H9 (cell line): ENCODE measurements around the gene POLR3C. TPM values are rescaled to one million over a fixed set of nuclear protein-coding genes. Genes with fewer than 3 reads are reported as not detected.

Source experiments
- DNase-seq: peaks from one replicate; pipeline ENCODE4 v3.0.0-alpha.2; 2017
- H2AFZ ChIP-seq: one replicate; pipeline ENCODE4 v1.6.1; 2013; ENCODE audit warnings: mild to moderate bottlenecking, low read length, control low read depth, moderate library complexity
- H2AK5ac ChIP-seq: 2 replicates; pipeline ENCODE4 v1.6.1; 2013; ENCODE audit warnings: low read length, control low read depth, mixed read lengths; ENCODE audit not compliant: insufficient read length
- H2BK120ac ChIP-seq: one replicate; pipeline ENCODE4 v1.6.1; 2013; ENCODE audit warnings: low read depth, mild to moderate bottlenecking, low read length, control low read depth, inconsistent platforms; ENCODE audit not compliant: poor library complexity, severe bottlenecking
- H2BK12ac ChIP-seq: 2 replicates; pipeline ENCODE4 v1.6.1; 2013; ENCODE audit warnings: low read length, control low read depth, mixed read lengths, low read depth; ENCODE audit not compliant: insufficient read length
- H2BK15ac ChIP-seq: 2 replicates; pipeline ENCODE4 v1.6.1; 2013; ENCODE audit warnings: low read depth, low read length, control low read depth
- H2BK20ac ChIP-seq: one replicate; pipeline ENCODE4 v1.6.1; 2013; ENCODE audit warnings: low read depth, mild to moderate bottlenecking, low read length, control low read depth, inconsistent platforms; ENCODE audit not compliant: poor library complexity, severe bottlenecking
- H2BK5ac ChIP-seq: 2 replicates; pipeline ENCODE4 v1.6.1; 2013; ENCODE audit warnings: low read length, control low read depth, mixed read lengths; ENCODE audit not compliant: insufficient read length
- H3K14ac ChIP-seq: 2 replicates; pipeline ENCODE4 v1.6.1; 2013; ENCODE audit warnings: low read length, control low read depth; ENCODE audit not compliant: insufficient read depth
- H3K18ac ChIP-seq: 2 replicates; pipeline ENCODE4 v1.6.1; 2013; ENCODE audit warnings: low read depth, mild to moderate bottlenecking, mixed read lengths, low read length, control low read depth; ENCODE audit not compliant: insufficient read length
- H3K23ac ChIP-seq: 2 replicates; pipeline ENCODE4 v1.6.1; 2013; ENCODE audit warnings: low read length, control low read depth, mixed read lengths, low read depth; ENCODE audit not compliant: insufficient read length
- H3K23me2 ChIP-seq: 2 replicates; pipeline ENCODE4 v1.6.1; 2013; ENCODE audit warnings: low read depth, mild to moderate bottlenecking, mixed read lengths, low read length, control low read depth; ENCODE audit not compliant: insufficient read length, poor library complexity, severe bottlenecking
- H3K27ac ChIP-seq: 2 replicates; pipeline ENCODE4 v1.5.1; 2013; ENCODE audit warnings: low read length, control low read depth, mixed read lengths, low read depth; ENCODE audit not compliant: insufficient read length
- H3K27me3 ChIP-seq: 2 replicates; pipeline ENCODE4 v1.6.1; 2013; ENCODE audit warnings: low read length, control low read depth, inconsistent platforms; ENCODE audit not compliant: insufficient read depth
- H3K4ac ChIP-seq: 2 replicates; pipeline ENCODE4 v1.6.1; 2013; ENCODE audit warnings: low read depth, mild to moderate bottlenecking, control low read depth, inconsistent platforms, low read length, moderate library complexity
- H3K4me1 ChIP-seq: 2 replicates; pipeline ENCODE4 v1.6.1; 2013; ENCODE audit warnings: low read length, control low read depth, inconsistent platforms; ENCODE audit not compliant: insufficient read depth
- H3K4me2 ChIP-seq: 2 replicates; pipeline ENCODE4 v1.6.1; 2013; ENCODE audit warnings: low read length, control low read depth, mixed read lengths; ENCODE audit not compliant: insufficient read length, insufficient read depth
- H3K56ac ChIP-seq: 2 replicates; pipeline ENCODE4 v1.6.1; 2013; ENCODE audit warnings: low read depth, mild to moderate bottlenecking, mixed read lengths, low read length, control low read depth; ENCODE audit not compliant: insufficient read length
- H3K79me1 ChIP-seq: 2 replicates; pipeline ENCODE4 v1.6.1; 2013; ENCODE audit warnings: low read depth, mild to moderate bottlenecking, moderate library complexity, low read length, control low read depth, inconsistent platforms; ENCODE audit not compliant: insufficient read depth, poor library complexity, severe bottlenecking
- H3K79me2 ChIP-seq: 2 replicates; pipeline ENCODE4 v1.6.1; 2013; ENCODE audit warnings: low read length, control low read depth, inconsistent platforms; ENCODE audit not compliant: insufficient read depth
- H3K9ac ChIP-seq: 2 replicates; pipeline ENCODE4 v1.6.1; 2013; ENCODE audit warnings: low read length, control low read depth, mixed read lengths; ENCODE audit not compliant: insufficient read length; ENCODE audit errors: extremely low read depth
- H3K9me3 ChIP-seq: one replicate; pipeline ENCODE4 v1.6.1; 2013; ENCODE audit warnings: low read depth, low read length, inconsistent platforms; ENCODE audit not compliant: control insufficient read depth
- H3T11ph ChIP-seq: one replicate; pipeline ENCODE4 v1.6.1; 2013; ENCODE audit warnings: mild to moderate bottlenecking, low read length, control low read depth, inconsistent platforms
- H4K20me1 ChIP-seq: one replicate; pipeline ENCODE4 v1.6.1; 2013; ENCODE audit not compliant: control insufficient read depth, insufficient read length, insufficient read depth
- H4K5ac ChIP-seq: 2 replicates; pipeline ENCODE4 v1.6.1; 2013; ENCODE audit warnings: low read depth, mild to moderate bottlenecking, mixed read lengths, low read length, control low read depth; ENCODE audit not compliant: insufficient read length
- H4K8ac ChIP-seq: replicated peaks from 2 replicates; pipeline ENCODE4 v1.6.1; 2013; ENCODE audit warnings: low read length, control low read depth, mixed read lengths, low read depth; ENCODE audit not compliant: insufficient read length
- H4K91ac ChIP-seq: 2 replicates; pipeline ENCODE4 v1.6.1; 2013; ENCODE audit warnings: low read depth, mild to moderate bottlenecking, moderate library complexity, mixed read lengths, low read length, control low read depth; ENCODE audit not compliant: insufficient read length
- H3K27ac Mint-ChIP-seq, 3 experiments: 2 replicates in 2 of 3; 3 replicates in 1 of 3; pipeline ENCODE4 v1.8.0; 2020 to 2021; ENCODE audit warnings: mixed read lengths in 3 of 3, mild to moderate bottlenecking in 1 of 3, moderate library complexity in 1 of 3
- H3K27me3 Mint-ChIP-seq: 2 replicates; pipeline ENCODE4 v1.8.0; 2021; ENCODE audit warnings: low read depth, mild to moderate bottlenecking, moderate library complexity, mixed read lengths
- H3K36me3 Mint-ChIP-seq, 3 experiments: 2 replicates in 2 of 3; 3 replicates in 1 of 3; pipeline ENCODE4 v1.8.0; 2020 to 2021; ENCODE audit warnings: low read depth in 3 of 3, mixed read lengths in 3 of 3; ENCODE audit not compliant: insufficient read depth in 1 of 3
- H3K4me1 Mint-ChIP-seq, 2 experiments: 2 replicates each; pipeline ENCODE4 v1.8.0; 2020; ENCODE audit warnings: mixed read lengths in 2 of 2
- H3K4me3 Mint-ChIP-seq, 2 experiments: 2 replicates in 1 of 2; 3 replicates in 1 of 2; pipeline ENCODE4 v1.8.0; 2020 to 2021; ENCODE audit warnings: mild to moderate bottlenecking in 2 of 2, mixed read lengths in 2 of 2, moderate library complexity in 1 of 2
- H3K9me3 Mint-ChIP-seq, 2 experiments: 2 replicates in 1 of 2; 3 replicates in 1 of 2; pipeline ENCODE4 v1.8.0; 2020; ENCODE audit warnings: mild to moderate bottlenecking in 2 of 2, mixed read lengths in 2 of 2, moderate library complexity in 1 of 2
- WGBS: extraction: QIAGEN DNeasy Blood & Tissue Kit; methylation state at CpG from one replicate; pipeline ENCODE4 v1.1.7; 2013; ENCODE audit warnings: missing lambda C conversion rate, low lambda C conversion rate, mixed read lengths; ENCODE audit not compliant: insufficient read length; ENCODE audit errors: extremely low coverage; 5-methylcytosine and 5-hydroxymethylcytosine counted together
- total RNA-seq: library from RNA; stranded (reverse); gene quantifications from 2 replicates; pipeline ENCODE4 v1.2.1, GENCODE V29; 2021
- TF ChIP-seq, protein P1 (sequence below): fragments of 200-600 bp; sonication (generic); conservative IDR thresholded peaks from 3 replicates; pipeline ENCODE4 v1.8.0; 2021; ENCODE audit warnings: antibody characterized with exemption, mild to moderate bottlenecking

The POLR3C gene
- total RNA-seq, 1 experiment from 2014 or later: 37.2 TPM

- H3K56ac ChIP-seq: no peak overlapping the region
- H3T11ph ChIP-seq: no peak overlapping the region
- H3K23me2 ChIP-seq: no peaks in the 10 kb centered on the region
- Mint-ChIP-seq H3K27me3 (no peaks in the 10 kb centered on the region), H3K4me1 (no peaks in the 10 kb centered on the region), H3K27ac (no peak overlapping the region), H3K9me3 (no peaks in the 10 kb centered on the region), H3K36me3 (peaks cover 0 to 10% (median 7%) of the 10 kb centered on the region in 3 experiments; a peak in 3 of 7 replicates), H3K4me3 (no peak overlapping the region)
- no peak overlapping the region for H3K14ac ChIP-seq
- H3K4me2 ChIP-seq: no peak overlapping the region
- H2BK120ac ChIP-seq: no peak overlapping the region
- H3K23ac ChIP-seq: no peak overlapping the region
- no peak overlapping the region for H2AFZ ChIP-seq
- H4K8ac ChIP-seq: no peak overlapping the region
- WGBS: no CpG with 5 or more reads among the region's 1 CpG
- H4K5ac ChIP-seq: no peak overlapping the region
- no peak overlapping the region for H3K27ac ChIP-seq
- H3K18ac ChIP-seq: no peak overlapping the region
- no peaks in the 10 kb centered on the region for H4K20me1 ChIP-seq
- H3K79me1 ChIP-seq: no peaks in the 10 kb centered on the region
- no peak overlapping the region for H3K9ac ChIP-seq
- no peak overlapping the region for H2BK20ac ChIP-seq
- no peak overlapping the region for H2AK5ac ChIP-seq
- TF ChIP-seq, protein P1, sequence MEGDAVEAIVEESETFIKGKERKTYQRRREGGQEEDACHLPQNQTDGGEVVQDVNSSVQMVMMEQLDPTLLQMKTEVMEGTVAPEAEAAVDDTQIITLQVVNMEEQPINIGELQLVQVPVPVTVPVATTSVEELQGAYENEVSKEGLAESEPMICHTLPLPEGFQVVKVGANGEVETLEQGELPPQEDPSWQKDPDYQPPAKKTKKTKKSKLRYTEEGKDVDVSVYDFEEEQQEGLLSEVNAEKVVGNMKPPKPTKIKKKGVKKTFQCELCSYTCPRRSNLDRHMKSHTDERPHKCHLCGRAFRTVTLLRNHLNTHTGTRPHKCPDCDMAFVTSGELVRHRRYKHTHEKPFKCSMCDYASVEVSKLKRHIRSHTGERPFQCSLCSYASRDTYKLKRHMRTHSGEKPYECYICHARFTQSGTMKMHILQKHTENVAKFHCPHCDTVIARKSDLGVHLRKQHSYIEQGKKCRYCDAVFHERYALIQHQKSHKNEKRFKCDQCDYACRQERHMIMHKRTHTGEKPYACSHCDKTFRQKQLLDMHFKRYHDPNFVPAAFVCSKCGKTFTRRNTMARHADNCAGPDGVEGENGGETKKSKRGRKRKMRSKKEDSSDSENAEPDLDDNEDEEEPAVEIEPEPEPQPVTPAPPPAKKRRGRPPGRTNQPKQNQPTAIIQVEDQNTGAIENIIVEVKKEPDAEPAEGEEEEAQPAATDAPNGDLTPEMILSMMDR: no peak
- H3K4me1 ChIP-seq: no peaks in the 10 kb centered on the region
- no peaks in the 10 kb centered on the region for H3K79me2 ChIP-seq
- no peak overlapping the region for H2BK5ac ChIP-seq
- DNase-seq: no peak
- no peak overlapping the region for H4K91ac ChIP-seq
- H2BK15ac ChIP-seq: no peak overlapping the region
- H3K4ac ChIP-seq: no peak overlapping the region
- H3K9me3 ChIP-seq: no peaks in the 10 kb centered on the region
- no peak overlapping the region for H2BK12ac ChIP-seq
- H3K27me3 ChIP-seq: no peaks in the 10 kb centered on the region
Observed at GRCh38 chr1:145777357-145778145, 46.4 kb upstream of the POLR3C start.
